CD4-positive, CD25-positive, alpha-beta regulatory T cell (primary cell): ENCODE results near the gene FSHR. TPM values are rescaled to one million over a fixed set of nuclear protein-coding genes. Genes with fewer than 3 reads are reported as not detected.

Source experiments
- ATAC-seq, 2 donors: fragments of 150-1000 bp; cut with Tn5 transposase; one replicate each; pipeline ENCODE4 v1.10.0; 2021; ENCODE audit warnings: low read depth in 2 of 2, moderate number of reproducible peaks in 2 of 2, moderate library complexity in 1 of 2
- DNase-seq, 3 donors: peaks; one replicate each; pipeline versions ENCODE4 v3.0.0 to v3.0.0-alpha.2; 2012 to 2022; ENCODE audit warnings: mixed read lengths in 1 of 3
- H3K27ac ChIP-seq: one replicate; pipeline ENCODE4 v1.7.0; 2013; ENCODE audit warnings: mild to moderate bottlenecking, low read length; ENCODE audit not compliant: insufficient read depth, poor library complexity, severe bottlenecking
- H3K27me3 ChIP-seq: one replicate; pipeline ENCODE4 v1.7.0; 2013; ENCODE audit warnings: low read length; ENCODE audit not compliant: control insufficient read depth, insufficient read depth
- H3K36me3 ChIP-seq: one replicate; pipeline ENCODE4 v1.7.0; 2013; ENCODE audit warnings: mild to moderate bottlenecking, low read length, moderate library complexity; ENCODE audit not compliant: control insufficient read depth, insufficient read depth
- H3K4me1 ChIP-seq: 2 replicates; pipeline ENCODE4 v1.7.0; 2013; ENCODE audit warnings: mild to moderate bottlenecking, low read length; ENCODE audit not compliant: insufficient read depth, control insufficient read depth, poor library complexity, severe bottlenecking
- H3K4me3 ChIP-seq: one replicate; pipeline ENCODE4 v1.7.0; 2013; ENCODE audit warnings: low read depth, mild to moderate bottlenecking, low read length, moderate library complexity
- H3K9me3 ChIP-seq, 2 experiments: 1 replicate in 1 of 2; 2 replicates in 1 of 2; pipeline ENCODE4 v1.7.0; 2013; ENCODE audit warnings: low read length in 2 of 2, mild to moderate bottlenecking in 1 of 2, moderate library complexity in 1 of 2; ENCODE audit not compliant: control insufficient read depth in 2 of 2
- H3K27ac Mint-ChIP-seq, 3 donors: one replicate each; pipeline ENCODE4 v1.8.0; 2020 to 2022; ENCODE audit warnings: mild to moderate bottlenecking in 3 of 3, mixed read lengths in 3 of 3, moderate library complexity in 2 of 3
- H3K27me3 Mint-ChIP-seq: one replicate; pipeline ENCODE4 v1.8.0; 2022; ENCODE audit warnings: mild to moderate bottlenecking, mixed read lengths
- H3K36me3 Mint-ChIP-seq: one replicate; pipeline ENCODE4 v1.8.0; 2020; ENCODE audit warnings: mixed read lengths
- H3K4me1 Mint-ChIP-seq, 4 donors: one replicate each; pipeline ENCODE4 v1.8.0; 2020 to 2022; ENCODE audit warnings: mixed read lengths in 4 of 4, mild to moderate bottlenecking in 1 of 4
- H3K4me3 Mint-ChIP-seq, 4 donors: one replicate each; pipeline ENCODE4 v1.8.0; 2020 to 2022; ENCODE audit warnings: mild to moderate bottlenecking in 4 of 4, mixed read lengths in 4 of 4, moderate library complexity in 3 of 4
- H3K9me3 Mint-ChIP-seq, 7 donors: one replicate each; pipeline ENCODE4 v1.8.0; 2020 to 2022; ENCODE audit warnings: mixed read lengths in 7 of 7, mild to moderate bottlenecking in 3 of 7, moderate library complexity in 2 of 7
- polyA plus RNA-seq, 4 donors: library from polyadenylated mRNA; unstranded; fragments of 300-500 nt; fragmentation: Illumina TruSeq; gene quantifications; one replicate each; pipeline ENCODE4 v1.2.3, GENCODE V29; 2021
- total RNA-seq: library from RNA; stranded (reverse); gene quantifications from one replicate; pipeline ENCODE4 v1.2.3, GENCODE V29; 2022

The FSHR gene
- total and polyA plus RNA-seq, 5 donors from 2014 or later: not detected

DNA sequence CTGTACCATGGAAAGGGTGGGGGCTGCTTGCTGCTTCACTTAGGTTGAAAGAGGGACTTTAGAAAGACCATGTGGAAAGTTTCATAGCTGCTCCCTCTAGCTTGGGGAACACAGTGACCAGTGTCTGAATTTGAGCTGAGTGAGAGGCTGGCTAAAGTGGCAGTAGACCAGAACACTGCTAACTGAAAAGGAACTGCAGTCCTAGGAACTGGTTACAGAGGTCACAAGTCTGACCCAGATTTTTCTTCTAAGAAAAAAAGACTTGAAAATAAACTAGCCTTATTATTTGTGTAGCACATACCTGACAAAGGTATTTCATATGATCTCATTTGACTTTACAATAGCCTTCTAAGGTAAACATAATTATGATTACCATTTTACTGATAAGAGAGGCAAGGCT, 153.6 kb downstream of the FSHR start:
- no peaks in the 10 kb centered on the region for H3K9me3 ChIP-seq
- no peak for DNase-seq
- H3K9me3 Mint-ChIP-seq: peaks cover 0 to 2% (median 0%) of the 10 kb centered on the region in 7 donors
- H3K27ac ChIP-seq: no peak overlapping the region
- H3K4me1 Mint-ChIP-seq: no peaks in the 10 kb centered on the region
- no peak overlapping the region for H3K4me3 Mint-ChIP-seq
- H3K36me3 ChIP-seq: no peaks in the 10 kb centered on the region
- H3K36me3 Mint-ChIP-seq: no peaks in the 10 kb centered on the region
- H3K4me3 ChIP-seq: no peak overlapping the region
- ATAC-seq: no peak
- no peak overlapping the region for H3K27ac Mint-ChIP-seq
- no peaks in the 10 kb centered on the region for H3K4me1 ChIP-seq
- H3K27me3 Mint-ChIP-seq: peaks cover 4% of the 10 kb centered on the region
- H3K27me3 ChIP-seq: no peaks in the 10 kb centered on the region

DNA sequence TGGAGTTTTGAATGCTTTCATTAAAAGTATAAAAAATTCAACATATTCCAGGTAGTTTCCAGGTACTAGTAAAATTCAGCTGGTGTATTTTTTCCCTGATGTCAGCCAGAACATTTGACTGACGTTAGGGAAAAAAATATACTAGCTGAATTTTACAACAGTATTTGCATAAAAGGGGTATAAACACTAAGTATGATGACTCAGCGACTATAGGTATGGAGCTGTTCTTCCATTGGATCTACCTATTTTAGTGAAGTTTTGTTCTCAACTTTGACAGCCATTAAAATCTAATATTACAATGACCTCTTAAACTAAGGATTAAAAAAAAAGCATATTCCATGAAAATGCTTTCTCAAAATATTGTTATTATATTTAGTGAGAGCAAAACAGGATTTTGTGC, 155.9 kb downstream of the FSHR start:
- no peaks in the 10 kb centered on the region for H3K4me1 ChIP-seq
- no peak overlapping the region for H3K4me3 ChIP-seq
- H3K9me3 Mint-ChIP-seq: peaks cover 0 to 1% (median 0%) of the 10 kb centered on the region in 7 donors
- DNase-seq: no peak
- H3K27me3 ChIP-seq: no peaks in the 10 kb centered on the region
- H3K4me3 Mint-ChIP-seq: no peak overlapping the region
- H3K27me3 Mint-ChIP-seq: peaks cover 4% of the 10 kb centered on the region
- no peaks in the 10 kb centered on the region for H3K36me3 Mint-ChIP-seq
- ATAC-seq: no peak
- H3K36me3 ChIP-seq: no peaks in the 10 kb centered on the region
- H3K4me1 Mint-ChIP-seq: no peaks in the 10 kb centered on the region
- no peak overlapping the region for H3K27ac Mint-ChIP-seq
- no peak overlapping the region for H3K27ac ChIP-seq
- no peaks in the 10 kb centered on the region for H3K9me3 ChIP-seq

DNA sequence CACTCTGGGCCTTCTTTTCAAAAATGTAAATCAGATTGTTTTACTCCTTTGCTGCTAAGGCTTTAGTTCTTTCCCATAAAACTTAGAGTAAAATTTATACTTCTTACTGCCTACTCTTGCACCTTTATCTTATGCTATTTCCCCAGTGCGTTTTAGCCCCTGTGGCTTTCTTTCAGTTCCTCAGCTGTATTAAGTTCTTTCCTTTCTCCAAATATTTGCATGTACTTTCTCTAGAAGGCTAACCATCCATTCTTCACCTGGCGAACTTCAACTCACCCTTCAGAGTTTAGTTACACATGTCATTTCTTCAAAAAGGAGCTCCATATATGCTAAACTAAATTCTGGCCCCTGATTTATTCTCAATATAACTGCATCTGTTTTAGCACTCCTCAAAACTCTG, 160.7 kb downstream of the FSHR start:
- no peak for DNase-seq
- no peak overlapping the region for H3K27ac Mint-ChIP-seq

DNA sequence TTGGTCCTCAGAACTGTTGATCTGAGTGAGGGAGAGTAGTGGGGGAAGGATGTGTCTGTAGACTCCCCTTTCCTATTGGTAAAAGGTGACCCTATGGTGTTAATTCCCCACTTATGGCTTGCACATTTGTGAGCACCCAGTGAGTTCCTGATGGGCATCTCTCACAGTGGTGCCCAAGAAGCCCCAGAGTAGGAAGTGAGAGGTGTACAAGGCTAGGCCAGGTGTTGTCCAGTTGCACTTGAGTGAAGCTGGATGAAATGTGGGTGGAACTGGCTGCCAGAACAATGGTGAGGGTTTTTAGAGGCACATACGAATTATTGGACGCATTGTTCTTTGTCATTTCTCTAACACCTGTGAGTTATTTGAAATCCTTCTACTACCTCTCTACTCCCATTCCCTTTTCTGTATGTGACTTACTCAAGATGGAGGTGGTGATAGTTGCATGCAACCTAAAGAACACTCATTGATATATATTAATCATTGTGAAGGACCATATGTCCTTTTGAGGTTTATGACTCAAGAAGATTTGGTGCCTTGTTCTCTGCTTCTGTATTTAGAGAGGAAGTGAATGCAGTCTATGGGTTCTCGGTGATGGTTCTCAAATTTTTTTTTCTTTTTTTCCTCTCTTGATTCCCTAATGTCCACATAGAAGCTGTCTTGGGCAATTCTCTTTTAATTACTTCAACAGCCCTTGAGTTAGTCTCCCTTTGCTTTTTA, 162.7 kb downstream of the FSHR start:
- Mint-ChIP-seq H3K4me1 (no peaks in the 10 kb centered on the region), H3K4me3 (no peak overlapping the region), H3K36me3 (no peaks in the 10 kb centered on the region), H3K27me3 (no peaks in the 10 kb centered on the region), H3K27ac (no peak overlapping the region), H3K9me3 (peaks cover 0 to 2% (median 0%) of the 10 kb centered on the region in 7 donors)
- Histone ChIP-seq H3K27me3 (no peaks in the 10 kb centered on the region), H3K4me1 (no peaks in the 10 kb centered on the region), H3K36me3 (no peaks in the 10 kb centered on the region), H3K27ac (no peak overlapping the region), H3K4me3 (no peak overlapping the region), H3K9me3 (no peaks in the 10 kb centered on the region)
- DNase-seq (no peak), ATAC-seq (no peak)

More for the DNA sequence above, 160.7 kb downstream of the FSHR start:
- H3K36me3 Mint-ChIP-seq: no peaks in the 10 kb centered on the region
- no peak overlapping the region for H3K4me3 Mint-ChIP-seq
- H3K27ac ChIP-seq: no peak overlapping the region
- H3K27me3 Mint-ChIP-seq: peaks cover 4% of the 10 kb centered on the region
- H3K36me3 ChIP-seq: no peaks in the 10 kb centered on the region
- H3K27me3 ChIP-seq: no peaks in the 10 kb centered on the region
- H3K4me3 ChIP-seq: no peak overlapping the region
- H3K9me3 Mint-ChIP-seq: peaks cover 0 to 3% (median 0%) of the 10 kb centered on the region in 7 donors
- no peak for ATAC-seq
- H3K4me1 ChIP-seq: no peaks in the 10 kb centered on the region
- H3K4me1 Mint-ChIP-seq: no peaks in the 10 kb centered on the region
- H3K9me3 ChIP-seq: no peaks in the 10 kb centered on the region

DNA sequence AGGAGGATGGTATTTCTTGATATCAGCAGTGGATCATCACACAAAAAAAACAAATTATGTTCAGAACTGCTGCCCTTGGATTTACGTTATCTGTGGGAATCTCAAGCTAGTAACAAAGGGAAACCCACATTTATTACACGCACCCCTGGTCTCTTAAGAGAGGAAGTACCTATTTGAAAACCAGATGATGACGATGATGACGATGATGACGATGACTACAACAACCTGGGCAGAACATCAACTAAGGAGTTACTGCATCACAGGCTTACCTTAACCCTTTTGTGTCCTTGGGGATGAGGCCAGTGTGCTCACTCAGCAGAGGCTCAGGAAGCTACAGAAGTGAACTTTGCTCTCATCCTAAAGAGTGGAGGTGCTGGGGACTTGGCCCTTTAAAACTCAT, 169.4 kb downstream of the FSHR start:
- Mint-ChIP-seq H3K27ac (no peak overlapping the region), H3K4me1 (no peaks in the 10 kb centered on the region), H3K9me3 (peaks cover 0 to 4% (median 0%) of the 10 kb centered on the region in 7 donors), H3K4me3 (no peak overlapping the region), H3K27me3 (no peaks in the 10 kb centered on the region), H3K36me3 (no peaks in the 10 kb centered on the region)
- ATAC-seq: no peak
- no peaks in the 10 kb centered on the region for H3K9me3 ChIP-seq
- no peak overlapping the region for H3K27ac ChIP-seq
- DNase-seq: no peak
- no peak overlapping the region for H3K4me3 ChIP-seq
- no peaks in the 10 kb centered on the region for H3K36me3 ChIP-seq
- H3K27me3 ChIP-seq: no peaks in the 10 kb centered on the region
- H3K4me1 ChIP-seq: no peaks in the 10 kb centered on the region

DNA sequence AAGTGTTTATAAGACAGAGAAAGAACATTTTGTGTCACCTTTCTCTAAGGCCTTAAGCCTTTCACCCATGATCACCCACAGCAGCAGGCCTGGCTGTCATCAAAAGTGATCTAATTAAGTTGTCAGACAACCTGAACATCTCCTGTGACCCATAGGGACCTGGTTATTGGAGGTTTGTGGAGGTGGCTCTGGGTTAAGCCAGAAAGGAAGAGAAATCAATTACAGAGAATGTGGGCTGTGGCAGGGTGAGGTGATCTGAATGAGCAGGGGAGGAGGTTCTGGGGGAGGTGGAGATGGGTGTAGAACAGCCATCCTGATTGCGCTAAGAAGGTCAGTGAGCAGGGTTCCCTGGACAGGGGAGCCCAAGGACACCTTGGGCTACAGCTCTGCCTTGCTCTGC, 170.8 kb downstream of the FSHR start:
- Mint-ChIP-seq H3K27ac (no peak overlapping the region), H3K4me1 (no peaks in the 10 kb centered on the region), H3K9me3 (peaks cover 0 to 4% (median 0%) of the 10 kb centered on the region in 7 donors), H3K27me3 (no peaks in the 10 kb centered on the region), H3K4me3 (no peak overlapping the region), H3K36me3 (no peaks in the 10 kb centered on the region)
- ATAC-seq (no peak), DNase-seq (no peak)
- Histone ChIP-seq H3K4me3 (no peak overlapping the region), H3K4me1 (no peaks in the 10 kb centered on the region), H3K36me3 (no peaks in the 10 kb centered on the region), H3K27me3 (no peaks in the 10 kb centered on the region), H3K9me3 (no peaks in the 10 kb centered on the region), H3K27ac (no peak overlapping the region)

DNA sequence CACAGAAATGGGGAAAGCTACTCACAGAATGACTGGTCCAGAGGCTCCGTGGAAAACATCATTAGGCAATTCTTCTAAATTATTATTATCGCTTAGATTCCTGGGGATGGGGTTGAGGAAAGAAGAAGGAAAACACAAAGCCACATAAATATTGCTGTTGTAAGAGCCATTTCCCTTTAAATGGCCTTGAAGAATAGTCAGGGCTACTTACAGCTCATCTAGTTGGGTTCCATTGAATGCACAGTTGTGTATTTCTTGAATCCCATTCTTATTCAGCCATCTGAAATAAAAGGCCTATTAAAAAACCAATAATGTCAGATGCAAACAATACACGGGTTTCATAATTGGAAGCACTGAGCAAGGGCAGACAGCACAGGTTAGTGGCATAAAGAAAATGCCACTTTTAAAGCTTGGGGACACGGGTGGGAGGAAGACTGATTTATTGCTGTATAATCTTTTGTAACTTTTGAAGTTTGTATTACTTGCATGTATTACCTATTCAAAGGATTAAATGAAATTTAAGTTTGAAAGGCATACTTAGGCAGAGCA, 171.4 kb downstream of the FSHR start:
- Histone ChIP-seq H3K36me3 (no peaks in the 10 kb centered on the region), H3K27ac (no peak overlapping the region), H3K4me3 (no peak overlapping the region), H3K4me1 (no peaks in the 10 kb centered on the region), H3K9me3 (no peaks in the 10 kb centered on the region), H3K27me3 (no peaks in the 10 kb centered on the region)
- Mint-ChIP-seq H3K9me3 (peaks cover 0 to 4% (median 0%) of the 10 kb centered on the region in 7 donors), H3K27ac (no peak overlapping the region), H3K27me3 (no peaks in the 10 kb centered on the region), H3K4me3 (no peak overlapping the region), H3K36me3 (no peaks in the 10 kb centered on the region), H3K4me1 (no peaks in the 10 kb centered on the region)
- ATAC-seq (no peak), DNase-seq (no peak)

DNA sequence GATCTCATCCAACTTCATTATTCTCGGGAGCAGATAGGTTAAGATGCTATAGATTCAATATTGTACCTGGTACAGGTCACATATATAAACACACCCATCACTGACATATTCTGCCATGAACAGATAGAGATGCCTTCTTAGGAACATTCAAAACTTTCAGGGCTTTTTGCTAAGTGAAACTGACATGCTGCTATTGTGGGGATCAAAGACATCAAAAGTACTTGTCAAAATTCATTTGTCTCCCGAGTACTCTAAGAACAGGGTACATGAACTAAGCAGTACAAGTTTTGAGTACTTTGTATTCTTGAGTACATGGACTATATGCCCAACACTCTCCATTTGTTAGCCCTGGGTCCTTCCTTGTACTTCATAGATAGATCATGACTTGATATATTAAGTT, 173.5 kb downstream of the FSHR start:
- Mint-ChIP-seq H3K4me3 (no peak overlapping the region), H3K36me3 (no peaks in the 10 kb centered on the region), H3K27me3 (no peaks in the 10 kb centered on the region), H3K27ac (no peak overlapping the region), H3K4me1 (no peaks in the 10 kb centered on the region), H3K9me3 (peaks cover 0 to 2% (median 0%) of the 10 kb centered on the region in 7 donors)
- H3K4me3 ChIP-seq: no peak overlapping the region
- no peaks in the 10 kb centered on the region for H3K4me1 ChIP-seq
- DNase-seq: no peak
- no peaks in the 10 kb centered on the region for H3K27me3 ChIP-seq
- no peak for ATAC-seq
- H3K27ac ChIP-seq: no peak overlapping the region
- no peaks in the 10 kb centered on the region for H3K9me3 ChIP-seq
- no peaks in the 10 kb centered on the region for H3K36me3 ChIP-seq
